K562 (cell line): ENCODE data around the gene PPP1R15A. TPM values are rescaled to one million over a fixed set of nuclear protein-coding genes. Genes with fewer than 3 reads are reported as not detected.

ENCODE experiments used
- ATAC-seq: fragments of 200-7000 bp; cut with Tn5 transposase; 3 replicates; pipeline ENCODE4 v1.9.1; 2020; ENCODE audit warnings: moderate library complexity
- BruUV-seq: library from RNA; stranded (reverse); fragments of 400-500 nt; replicated peaks from 2 replicates; lab custom pipeline; 2021; lab: Mats Ljungman, UMichigan
- CTCF ChIA-PET: fragments of 300-600 bp; formaldehyde crosslinking; extraction: SDS; loops from one replicate; lab custom pipeline; 2021; ENCODE audit warnings: low intra/inter-chr PET ratio; lab: Yijun Ruan, JAX
- POLR2A ChIA-PET: fragments of 300-600, 350-650 bp; sonication (Branson Sonifier 250); formaldehyde crosslinking; extraction: SDS; loops from one replicate; lab custom pipeline; 2021; ENCODE audit warnings: antibody characterized with exemption, inconsistent platforms; lab: Yijun Ruan, JAX
- DNase-seq, 4 experiments: peaks; one replicate each; pipeline versions ENCODE4 v3.0.0 to v3.0.0-alpha.2; 2011 to 2018; ENCODE audit warnings: low spot score in 3 of 4, mixed read lengths in 3 of 4; ENCODE audit errors: extremely low read depth in 1 of 4
- FAIRE-seq: peaks from 2 replicates; lab custom pipeline; 2011; peaks lifted over from hg19 to GRCh38; lab: Jason Lieb, UNC
- H2AFZ ChIP-seq: 2 replicates; pipeline ENCODE4 v1.6.0; 2011; ENCODE audit warnings: low read depth, low read length, control low read depth, inconsistent platforms
- H3K27ac ChIP-seq: fragments of 200-600 bp; 3 replicates; pipeline ENCODE4 v1.8.0; 2011; ENCODE audit warnings: low read depth, mild to moderate bottlenecking, control low read depth, inconsistent platforms, low read length, moderate library complexity, mixed read lengths; ENCODE audit errors: extremely low read depth
- H3K27me3 ChIP-seq, 2 experiments: fragments of 300-600 bp in 1 of 2; 2 replicates in 1 of 2; 3 replicates in 1 of 2; pipeline versions ENCODE4 v1.6.0 to v1.8.0; 2011; ENCODE audit warnings: inconsistent platforms in 2 of 2, low read length in 2 of 2, mild to moderate bottlenecking in 1 of 2, mixed read lengths in 1 of 2, moderate library complexity in 1 of 2; ENCODE audit not compliant: control insufficient read depth in 2 of 2, insufficient read depth in 2 of 2
- H3K36me3 ChIP-seq: fragments of 300-600 bp; 3 replicates; pipeline ENCODE4 v1.8.0; 2011; ENCODE audit warnings: mild to moderate bottlenecking, low read length, inconsistent platforms; ENCODE audit not compliant: control insufficient read depth, insufficient read depth
- H3K4me1 ChIP-seq, 2 experiments: fragments of 200-600 bp in 1 of 2; replicated peaks in 1 of 2; 2 replicates in 1 of 2; 3 replicates in 1 of 2; pipeline versions ENCODE4 v1.5.1 to v1.8.0; 2011; ENCODE audit warnings: inconsistent platforms in 2 of 2, low read length in 2 of 2, mild to moderate bottlenecking in 1 of 2, mixed read lengths in 1 of 2, moderate library complexity in 1 of 2; ENCODE audit not compliant: control insufficient read depth in 2 of 2, insufficient read depth in 2 of 2
- H3K4me2 ChIP-seq: 2 replicates; pipeline ENCODE4 v1.6.1; 2011; ENCODE audit warnings: low read length, control low read depth, inconsistent platforms, mixed read lengths; ENCODE audit not compliant: insufficient read depth
- H3K4me3 ChIP-seq: fragments of 200-600 bp; sonication (generic), shearing (Covaris generic); 2 replicates; pipeline ENCODE4 v1.5.1; 2016; ENCODE audit warnings: control low read depth, inconsistent platforms
- H3K79me2 ChIP-seq: fragments of 200-600 bp; 3 replicates; pipeline ENCODE4 v1.8.0; 2011; ENCODE audit warnings: low read length, inconsistent platforms; ENCODE audit not compliant: control insufficient read depth, insufficient read depth
- H3K9ac ChIP-seq, 2 experiments: 2 replicates each; pipeline versions ENCODE4 v1.6.0 to v1.6.1; 2011; ENCODE audit warnings: low read depth in 2 of 2, low read length in 2 of 2, control low read depth in 1 of 2, inconsistent platforms in 1 of 2, mild to moderate bottlenecking in 1 of 2, mixed read lengths in 1 of 2; ENCODE audit not compliant: insufficient read depth in 1 of 2
- H3K9me1 ChIP-seq: one replicate; pipeline ENCODE4 v1.6.0; 2011; ENCODE audit warnings: inconsistent platforms, mild to moderate bottlenecking, low read length, moderate library complexity; ENCODE audit not compliant: control insufficient read depth, insufficient read depth
- H3K9me3 ChIP-seq: replicated peaks from 2 replicates; pipeline ENCODE4 v1.5.1; 2011; ENCODE audit warnings: low read depth, low read length, inconsistent platforms; ENCODE audit not compliant: control insufficient read depth, insufficient read depth
- H4K20me1 ChIP-seq: replicated peaks from 2 replicates; pipeline ENCODE4 v1.6.1; 2011; ENCODE audit warnings: low read length, inconsistent platforms, mixed read lengths; ENCODE audit not compliant: control insufficient read depth, insufficient read depth
- ATF7 ChIP-seq: fragments of 450-650 bp; IDR thresholded peaks from 2 replicates; pipeline ENCODE4 v1.7.1; 2014; ENCODE audit warnings: mild to moderate bottlenecking, moderate library complexity
- CHD2 ChIP-seq: IDR thresholded peaks from 2 replicates; pipeline ENCODE4 v1.6.1; 2011; ENCODE audit warnings: low read depth, low read length
- CTBP1 ChIP-seq: fragments of 450-650 bp; IDR thresholded peaks from 2 replicates; pipeline ENCODE4 v1.6.1; 2016; ENCODE audit warnings: borderline replicate concordance
- ELF1 ChIP-seq: fragments of 200-800 bp; sonication (Bioruptor generic); IDR thresholded peaks from 2 replicates; pipeline ENCODE4 v1.6.1; 2016; ENCODE audit warnings: missing genetic modification characterization, missing compliant biosample characterization
- FOXK1 ChIP-seq: sonication (generic); formaldehyde crosslinking; IDR thresholded peaks from 2 replicates; pipeline ENCODE4 v1.8.0; 2022; ENCODE audit warnings: missing genetic modification reagents, mild to moderate bottlenecking, borderline replicate concordance
- FOXM1 ChIP-seq, 2 experiments: fragments of 450-650 bp in 1 of 2; sonication (generic) in 1 of 2; formaldehyde crosslinking in 1 of 2; IDR thresholded peaks; 2 replicates each; pipeline versions ENCODE4 v1.6.1 to v1.9.0; 2017 to 2022; ENCODE audit warnings: low read depth in 2 of 2, mild to moderate bottlenecking in 2 of 2, missing genetic modification reagents in 1 of 2, moderate library complexity in 1 of 2
- MCM3 ChIP-seq: fragments of 450-650 bp; IDR thresholded peaks from 2 replicates; pipeline ENCODE4 v1.6.1; 2016
- MYC ChIP-seq, 2 experiments: fragments of 250-450 bp in 1 of 2; sonication (Bioruptor Pico) in 1 of 2; IDR thresholded peaks; 2 replicates each; pipeline versions ENCODE4 v1.5.1 to v1.6.1; 2012 to 2021; ENCODE audit warnings: low read depth in 2 of 2, borderline replicate concordance in 1 of 2, improper control_type of control experiment in 1 of 2, low read length in 1 of 2, mild to moderate bottlenecking in 1 of 2, moderate library complexity in 1 of 2
- PHF8 ChIP-seq: fragments of 200-600 bp; sonication (generic); IDR thresholded peaks from 2 replicates; pipeline ENCODE4 v1.6.1; 2012; ENCODE audit warnings: mixed run types, mild to moderate bottlenecking, inconsistent platforms, low read length, moderate library complexity, borderline replicate concordance
- TCF3 ChIP-seq: sonication (generic); formaldehyde crosslinking; IDR thresholded peaks from 2 replicates; pipeline ENCODE4 v1.4.0; 2020; ENCODE audit warnings: mild to moderate bottlenecking, missing genetic modification reagents
- ZFP1 ChIP-seq: fragments of 450-650 bp; formaldehyde crosslinking; IDR thresholded peaks from 2 replicates; pipeline ENCODE4 v1.4.0; 2020; ENCODE audit warnings: mild to moderate bottlenecking, mixed read lengths
- ZFP30 ChIP-seq: fragments of 250-450 bp; sonication (Bioruptor Pico); IDR thresholded peaks from 2 replicates; pipeline ENCODE4 v1.8.0; 2022; ENCODE audit warnings: moderate library complexity, mild to moderate bottlenecking, inconsistent platforms, borderline replicate concordance
- ZNF57 ChIP-seq: fragments of 450-650 bp; formaldehyde crosslinking; IDR thresholded peaks from 2 replicates; pipeline ENCODE4 v1.4.0; 2020; ENCODE audit warnings: mild to moderate bottlenecking, moderate library complexity
- WGBS: fragments of 100-300 bp; shearing (Covaris generic); methylation state at CpG from one replicate; pipeline ENCODE4 v1.1.6; 2016; ENCODE audit warnings: low coverage, mixed read lengths; ENCODE audit not compliant: insufficient coverage; ENCODE audit errors: missing lambda C conversion rate; 5-methylcytosine and 5-hydroxymethylcytosine counted together
- in situ Hi-C: fragments of 300-500 bp; cut with MboI; formaldehyde crosslinking; loops from 4 replicates; pipeline ENCODE4 v1.15.0; 2018; ENCODE audit warnings: inconsistent platforms, mixed read lengths
- intact Hi-C: fragments of 100-400 bp; cut with micrococcal nuclease; formaldehyde crosslinking; loops from 2 replicates; pipeline ENCODE4 v1.14.2; 2022
- polyA plus RNA-seq, 8 experiments: library from polyadenylated mRNA; depleted of rRNA in 4 of 8; stranded (reverse) in 5 of 8; unstranded in 3 of 8; fragments of >200 nt; fragmentation: Nextera tagmentation in 2 of 8; fragmentation: Illumina TruSeq in 1 of 8; extraction: Ambion mirVana in 2 of 8; extraction: Trizol in 1 of 8; gene quantifications; 2 replicates each; pipeline versions ENCODE4 v1.2.1 to v1.2.3, GENCODE V29; 2011 to 2014; ENCODE audit warnings: inconsistent platforms in 1 of 8, missing spikeins in 1 of 8
- total RNA-seq, 7 experiments: library from RNA; depleted of rRNA in 6 of 7; stranded (reverse); fragments of >200 nt in 6 of 7; fragmentation: Illumina TruSeq in 2 of 7; extraction: Trizol in 2 of 7; gene quantifications; 2 replicates each; pipeline versions ENCODE4 v1.2.1 to v1.2.3, GENCODE V29; 2011 to 2021; ENCODE audit warnings: low replicate concordance in 1 of 7
- TF ChIP-seq, protein P1 (sequence below): sonication (generic); formaldehyde crosslinking; IDR thresholded peaks from 2 replicates; pipeline ENCODE4 v1.8.1; 2023; ENCODE audit warnings: mild to moderate bottlenecking, missing genetic modification reagents
- TF ChIP-seq, protein P2 (sequence below): fragments of 450-650 bp; IDR thresholded peaks from 2 replicates; pipeline ENCODE4 v1.6.1; 2017; ENCODE audit warnings: antibody characterized with exemption
- TF ChIP-seq, protein P3 (sequence below): sonication (generic); formaldehyde crosslinking; IDR thresholded peaks from 2 replicates; pipeline ENCODE4 v1.8.1; 2022; ENCODE audit warnings: missing genetic modification reagents

Gene PPP1R15A
- total and polyA plus RNA-seq, 9 of the 15 experiments (the other 6 are each of a cell fraction or from before 2014, with no cell fraction given): 0.42 to 73.7 (median 44.0) TPM

DNA sequence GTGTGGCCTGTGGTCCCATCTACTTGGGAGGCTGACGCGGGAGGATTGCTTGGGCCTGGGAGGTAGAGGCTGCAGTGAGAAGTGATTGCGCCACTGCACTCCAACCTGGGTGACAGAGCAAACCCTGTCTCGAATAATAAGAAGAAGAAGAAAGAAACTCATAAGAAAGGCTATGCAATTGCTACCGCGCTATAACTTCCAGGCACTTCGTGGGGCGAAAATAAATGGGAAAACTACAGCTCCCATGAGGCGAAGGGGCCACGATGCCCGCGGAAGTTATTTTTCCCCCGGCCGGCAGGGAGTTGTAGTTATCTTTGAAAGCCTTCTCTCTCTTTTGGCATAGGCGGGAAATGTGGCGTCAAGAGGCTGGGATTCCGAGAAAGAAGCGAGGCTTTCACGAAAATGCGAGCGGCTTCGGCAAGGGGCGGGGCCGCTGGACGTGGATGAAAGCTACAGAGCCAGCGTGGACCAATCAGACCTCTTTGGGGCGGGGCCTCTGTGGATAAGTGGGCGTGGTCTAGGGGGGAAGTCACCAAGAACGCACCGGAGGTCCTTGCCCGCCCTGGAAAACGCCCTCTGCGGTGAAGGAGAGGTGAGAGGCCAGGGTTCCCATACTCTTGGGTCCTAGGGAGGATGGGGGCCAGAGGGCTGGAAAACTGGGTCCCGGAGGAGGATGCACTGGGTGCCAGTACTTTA is 27.7 kb downstream of the PPP1R15A start, which contains the start of gene NUCB1:
Gene NUCB1 (plus strand): TSS at position 532 of the 696 bp plus-strand sequence. CDS start 485 bp downstream, outside the sequence.
- Histone ChIP-seq H2AFZ (peak within 1 kb of the TSS; percentile 71), H4K20me1 (peaks cover 2% of the 10 kb centered on the region), H3K9me1 (no peaks in the 10 kb centered on the region), H3K4me2 (peak within 1 kb of the TSS; percentile 89), H3K4me1 (peaks cover 27 to 69% of the 10 kb centered on the region in 2 experiments), H3K79me2 (peaks cover 38% of the 10 kb centered on the region), H3K27me3 (no peaks in the 10 kb centered on the region), H3K27ac (peak within 1 kb of the TSS; percentile 77), H3K9ac (peak within 1 kb of the TSS; percentile 88 to 91), H3K36me3 (peaks cover 19% of the 10 kb centered on the region), H3K4me3 (peak within 1 kb of the TSS; percentile 89), H3K9me3 (no peaks in the 10 kb centered on the region)
- FAIRE-seq (peak; percentile 100), DNase-seq (peak; percentile 98 to 100 (median 98)), ATAC-seq (peak; percentile 87)
- ChIA-PET POLR2A (interaction anchor here (0.6 to 9.7 kb wide), 14 partner anchors 14 to 311 kb away, joined by 3 to 205 read pairs (median 3); partner anchors contain the start of genes FTL and PPP1R15A), CTCF (no interaction called here)
- intact Hi-C loops (loop anchor here (2.0 kb wide), 2 partner anchors 27 to 67 kb away; partner anchors contain the start of gene PPP1R15A), in situ Hi-C loops (no loop called here)
- TSS peak; percentile 61 for BruUV-seq
- 3% methylated on average over 34 of the region's 34 CpGs for WGBS
- no peak for TF ChIP-seq MCM3
- peak; percentile 63; the same call in 1 of the 2 replicates for TF ChIP-seq CTBP1
- TF ChIP-seq FOXM1 (IDR thresholded peaks at IDR 0.05; ENCODE audit: low read depth): peak; percentile 30; the same call in 1 of the 2 replicates
- no peak for TF ChIP-seq FOXM1 (CRISPR knock-in tag; IDR thresholded peaks at IDR 0.05; ENCODE audit: low read depth)
- peak; percentile 90 for TF ChIP-seq ATF7
- TF ChIP-seq, protein P1, sequence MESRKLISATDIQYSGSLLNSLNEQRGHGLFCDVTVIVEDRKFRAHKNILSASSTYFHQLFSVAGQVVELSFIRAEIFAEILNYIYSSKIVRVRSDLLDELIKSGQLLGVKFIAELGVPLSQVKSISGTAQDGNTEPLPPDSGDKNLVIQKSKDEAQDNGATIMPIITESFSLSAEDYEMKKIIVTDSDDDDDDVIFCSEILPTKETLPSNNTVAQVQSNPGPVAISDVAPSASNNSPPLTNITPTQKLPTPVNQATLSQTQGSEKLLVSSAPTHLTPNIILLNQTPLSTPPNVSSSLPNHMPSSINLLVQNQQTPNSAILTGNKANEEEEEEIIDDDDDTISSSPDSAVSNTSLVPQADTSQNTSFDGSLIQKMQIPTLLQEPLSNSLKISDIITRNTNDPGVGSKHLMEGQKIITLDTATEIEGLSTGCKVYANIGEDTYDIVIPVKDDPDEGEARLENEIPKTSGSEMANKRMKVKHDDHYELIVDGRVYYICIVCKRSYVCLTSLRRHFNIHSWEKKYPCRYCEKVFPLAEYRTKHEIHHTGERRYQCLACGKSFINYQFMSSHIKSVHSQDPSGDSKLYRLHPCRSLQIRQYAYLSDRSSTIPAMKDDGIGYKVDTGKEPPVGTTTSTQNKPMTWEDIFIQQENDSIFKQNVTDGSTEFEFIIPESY (CRISPR knock-in tag): no peak
- TF ChIP-seq FOXK1: no peak
- TF ChIP-seq ZFP1 (CRISPR knock-in tag): no peak
- TF ChIP-seq, protein P2, sequence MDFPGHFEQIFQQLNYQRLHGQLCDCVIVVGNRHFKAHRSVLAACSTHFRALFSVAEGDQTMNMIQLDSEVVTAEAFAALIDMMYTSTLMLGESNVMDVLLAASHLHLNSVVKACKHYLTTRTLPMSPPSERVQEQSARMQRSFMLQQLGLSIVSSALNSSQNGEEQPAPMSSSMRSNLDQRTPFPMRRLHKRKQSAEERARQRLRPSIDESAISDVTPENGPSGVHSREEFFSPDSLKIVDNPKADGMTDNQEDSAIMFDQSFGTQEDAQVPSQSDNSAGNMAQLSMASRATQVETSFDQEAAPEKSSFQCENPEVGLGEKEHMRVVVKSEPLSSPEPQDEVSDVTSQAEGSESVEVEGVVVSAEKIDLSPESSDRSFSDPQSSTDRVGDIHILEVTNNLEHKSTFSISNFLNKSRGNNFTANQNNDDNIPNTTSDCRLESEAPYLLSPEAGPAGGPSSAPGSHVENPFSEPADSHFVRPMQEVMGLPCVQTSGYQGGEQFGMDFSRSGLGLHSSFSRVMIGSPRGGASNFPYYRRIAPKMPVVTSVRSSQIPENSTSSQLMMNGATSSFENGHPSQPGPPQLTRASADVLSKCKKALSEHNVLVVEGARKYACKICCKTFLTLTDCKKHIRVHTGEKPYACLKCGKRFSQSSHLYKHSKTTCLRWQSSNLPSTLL: peak; percentile 97
- TF ChIP-seq PHF8: peak; percentile 58; the same call in 1 of the 2 replicates
- TF ChIP-seq ELF1: peak; percentile 91
- TF ChIP-seq MYC (IDR thresholded peaks at IDR 0.05; ENCODE audit: low read depth, low read length): peak; percentile 84
- no peak for TF ChIP-seq MYC (CRISPR knock-in tag; IDR thresholded peaks at IDR 0.05; ENCODE audit: borderline replicate concordance, low read depth)
- no peak for TF ChIP-seq CHD2
- no peak for TF ChIP-seq ZFP30 (CRISPR knock-in tag)
- TF ChIP-seq ZNF57: no peak
- TF ChIP-seq TCF3 (CRISPR knock-in tag): peak; percentile 55
- TF ChIP-seq, protein P3, sequence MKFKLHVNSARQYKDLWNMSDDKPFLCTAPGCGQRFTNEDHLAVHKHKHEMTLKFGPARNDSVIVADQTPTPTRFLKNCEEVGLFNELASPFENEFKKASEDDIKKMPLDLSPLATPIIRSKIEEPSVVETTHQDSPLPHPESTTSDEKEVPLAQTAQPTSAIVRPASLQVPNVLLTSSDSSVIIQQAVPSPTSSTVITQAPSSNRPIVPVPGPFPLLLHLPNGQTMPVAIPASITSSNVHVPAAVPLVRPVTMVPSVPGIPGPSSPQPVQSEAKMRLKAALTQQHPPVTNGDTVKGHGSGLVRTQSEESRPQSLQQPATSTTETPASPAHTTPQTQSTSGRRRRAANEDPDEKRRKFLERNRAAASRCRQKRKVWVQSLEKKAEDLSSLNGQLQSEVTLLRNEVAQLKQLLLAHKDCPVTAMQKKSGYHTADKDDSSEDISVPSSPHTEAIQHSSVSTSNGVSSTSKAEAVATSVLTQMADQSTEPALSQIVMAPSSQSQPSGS (CRISPR knock-in tag): no peak
